OCI-LY1 (cell line): ENCODE data around the gene SPACA4.

Experiments used
- H2AFZ ChIP-seq: fragments of 200-600 bp; sonication (generic), shearing (Covaris generic); 2 replicates; pipeline ENCODE4 v1.6.0; 2014; ENCODE audit warnings: antibody characterized with exemption, mild to moderate bottlenecking, low read length
- H3F3A ChIP-seq: fragments of 200-600 bp; sonication (generic), shearing (Covaris generic); 2 replicates; pipeline ENCODE4 v1.6.0; 2014; ENCODE audit warnings: mild to moderate bottlenecking, antibody characterized with exemption, low read length, moderate library complexity; ENCODE audit not compliant: insufficient read depth
- H3K27ac ChIP-seq: fragments of 200-600 bp; sonication (generic); 2 replicates; pipeline ENCODE4 v1.5.1; 2014; ENCODE audit warnings: low read length, mixed run types, mild to moderate bottlenecking, low read depth; ENCODE audit not compliant: poor library complexity, severe bottlenecking
- H3K27me3 ChIP-seq: fragments of 200-600 bp; sonication (generic); 2 replicates; pipeline ENCODE4 v1.6.0; 2014; ENCODE audit warnings: antibody characterized with exemption, mild to moderate bottlenecking, low read length, moderate library complexity; ENCODE audit not compliant: insufficient read depth
- H3K36me3 ChIP-seq: fragments of 200-600 bp; sonication (generic); 2 replicates; pipeline ENCODE4 v1.6.1; 2014; ENCODE audit warnings: mild to moderate bottlenecking, antibody characterized with exemption, low read length, moderate library complexity, mixed read lengths; ENCODE audit not compliant: insufficient read depth
- H3K4me1 ChIP-seq: fragments of 200-600 bp; sonication (generic); 2 replicates; pipeline ENCODE4 v1.5.1; 2014; ENCODE audit warnings: mild to moderate bottlenecking, low read length, moderate library complexity; ENCODE audit not compliant: insufficient read depth, severe bottlenecking
- H3K4me2 ChIP-seq: fragments of 200-600 bp; sonication (generic), shearing (Covaris generic); 2 replicates; pipeline ENCODE4 v1.6.1; 2014; ENCODE audit warnings: low read length
- H3K4me3 ChIP-seq: fragments of 200-600 bp; sonication (generic); 2 replicates; pipeline ENCODE4 v1.5.1; 2014; ENCODE audit warnings: low read length, low read depth, mild to moderate bottlenecking, mixed read lengths; ENCODE audit not compliant: poor library complexity, severe bottlenecking
- H3K79me2 ChIP-seq: fragments of 200-600 bp; shearing (Covaris generic); 2 replicates; pipeline ENCODE4 v1.6.1; 2016; ENCODE audit warnings: mixed run types, low read length, mixed read lengths; ENCODE audit not compliant: insufficient read depth
- H3K9ac ChIP-seq: fragments of 200-600 bp; sonication (generic), shearing (Covaris generic); 2 replicates; pipeline ENCODE4 v1.6.1; 2014; ENCODE audit warnings: mild to moderate bottlenecking, low read length, mixed read lengths
- H3K9me2 ChIP-seq: fragments of 200-600 bp; sonication (generic), shearing (Covaris generic); 2 replicates; pipeline ENCODE4 v1.6.1; 2014; ENCODE audit warnings: low read depth, mild to moderate bottlenecking, low read length, mixed read lengths
- H3K9me3 ChIP-seq: fragments of 200-600 bp; shearing (Covaris generic); 2 replicates; pipeline ENCODE4 v1.6.1; 2014; ENCODE audit warnings: low read length, mixed read lengths
- H4K20me1 ChIP-seq: fragments of 200-600 bp; sonication (generic), shearing (Covaris generic); 2 replicates; pipeline ENCODE4 v1.6.0; 2016; ENCODE audit warnings: mild to moderate bottlenecking, low read length; ENCODE audit not compliant: insufficient read depth
- EZH2 ChIP-seq: fragments of 200-600 bp; sonication (generic), shearing (Covaris generic); IDR thresholded peaks from 2 replicates; pipeline ENCODE4 v1.8.0; 2017; ENCODE audit warnings: borderline replicate concordance, mixed run types, mild to moderate bottlenecking, antibody characterized with exemption, low read length, moderate library complexity, mixed read lengths
- TF ChIP-seq, protein P1 (sequence below): fragments of 200-600 bp; sonication (generic), shearing (Covaris generic); IDR thresholded peaks from 2 replicates; pipeline ENCODE4 v1.5.1; 2017; ENCODE audit warnings: mild to moderate bottlenecking, antibody characterized with exemption, low read length, moderate library complexity, mixed read lengths

Gene SPACA4, protein sequence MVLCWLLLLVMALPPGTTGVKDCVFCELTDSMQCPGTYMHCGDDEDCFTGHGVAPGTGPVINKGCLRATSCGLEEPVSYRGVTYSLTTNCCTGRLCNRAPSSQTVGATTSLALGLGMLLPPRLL

DNA sequence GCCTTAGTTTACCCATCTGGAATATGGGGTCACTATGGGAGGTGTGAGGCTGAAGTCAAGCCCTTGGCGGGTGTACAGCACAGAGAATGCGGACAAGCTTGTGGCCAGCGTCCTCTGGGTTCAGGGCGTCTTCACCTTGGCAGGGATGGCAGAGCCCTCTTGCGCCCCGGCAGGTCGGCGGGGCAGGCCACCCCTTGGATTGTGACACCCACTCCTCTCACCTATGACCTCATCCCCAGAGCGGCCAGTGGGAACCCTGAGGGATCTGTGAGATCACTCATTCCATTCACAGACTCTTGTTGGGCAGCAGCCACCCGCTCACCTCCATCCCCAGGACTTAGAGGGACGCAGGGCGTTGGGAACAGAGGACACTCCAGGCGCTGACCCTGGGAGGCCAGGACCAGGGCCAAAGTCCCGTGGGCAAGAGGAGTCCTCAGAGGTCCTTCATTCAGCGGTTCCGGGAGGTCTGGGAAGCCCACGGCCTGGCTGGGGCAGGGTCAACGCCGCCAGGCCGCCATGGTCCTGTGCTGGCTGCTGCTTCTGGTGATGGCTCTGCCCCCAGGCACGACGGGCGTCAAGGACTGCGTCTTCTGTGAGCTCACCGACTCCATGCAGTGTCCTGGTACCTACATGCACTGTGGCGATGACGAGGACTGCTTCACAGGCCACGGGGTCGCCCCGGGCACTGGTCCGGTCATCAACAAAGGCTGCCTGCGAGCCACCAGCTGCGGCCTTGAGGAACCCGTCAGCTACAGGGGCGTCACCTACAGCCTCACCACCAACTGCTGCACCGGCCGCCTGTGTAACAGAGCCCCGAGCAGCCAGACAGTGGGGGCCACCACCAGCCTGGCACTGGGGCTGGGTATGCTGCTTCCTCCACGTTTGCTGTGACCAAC is at the start of gene SPACA4:
SPACA4 (plus strand) TSS at position 280 of the 896 bp plus-strand sequence; CDS start at position 517, 237 bp downstream.
- Histone ChIP-seq H3K27me3 (no peaks in the 10 kb centered on the region), H2AFZ (no peak within 1 kb of the TSS), H3K4me1 (peaks cover 8% of the 10 kb centered on the region), H3K36me3 (no peaks in the 10 kb centered on the region), H3K9me3 (no peaks in the 10 kb centered on the region), H3K9ac (no peak within 1 kb of the TSS), H3K4me2 (no peak within 1 kb of the TSS), H3K27ac (no peak within 1 kb of the TSS), H3K79me2 (no peaks in the 10 kb centered on the region), H3K9me2 (no peaks in the 10 kb centered on the region), H3F3A (no peaks in the 10 kb centered on the region), H4K20me1 (no peaks in the 10 kb centered on the region), H3K4me3 (no peak within 1 kb of the TSS)
- TF ChIP-seq, protein P1, sequence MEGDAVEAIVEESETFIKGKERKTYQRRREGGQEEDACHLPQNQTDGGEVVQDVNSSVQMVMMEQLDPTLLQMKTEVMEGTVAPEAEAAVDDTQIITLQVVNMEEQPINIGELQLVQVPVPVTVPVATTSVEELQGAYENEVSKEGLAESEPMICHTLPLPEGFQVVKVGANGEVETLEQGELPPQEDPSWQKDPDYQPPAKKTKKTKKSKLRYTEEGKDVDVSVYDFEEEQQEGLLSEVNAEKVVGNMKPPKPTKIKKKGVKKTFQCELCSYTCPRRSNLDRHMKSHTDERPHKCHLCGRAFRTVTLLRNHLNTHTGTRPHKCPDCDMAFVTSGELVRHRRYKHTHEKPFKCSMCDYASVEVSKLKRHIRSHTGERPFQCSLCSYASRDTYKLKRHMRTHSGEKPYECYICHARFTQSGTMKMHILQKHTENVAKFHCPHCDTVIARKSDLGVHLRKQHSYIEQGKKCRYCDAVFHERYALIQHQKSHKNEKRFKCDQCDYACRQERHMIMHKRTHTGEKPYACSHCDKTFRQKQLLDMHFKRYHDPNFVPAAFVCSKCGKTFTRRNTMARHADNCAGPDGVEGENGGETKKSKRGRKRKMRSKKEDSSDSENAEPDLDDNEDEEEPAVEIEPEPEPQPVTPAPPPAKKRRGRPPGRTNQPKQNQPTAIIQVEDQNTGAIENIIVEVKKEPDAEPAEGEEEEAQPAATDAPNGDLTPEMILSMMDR, result no peak
- no peak for TF ChIP-seq EZH2

DNA sequence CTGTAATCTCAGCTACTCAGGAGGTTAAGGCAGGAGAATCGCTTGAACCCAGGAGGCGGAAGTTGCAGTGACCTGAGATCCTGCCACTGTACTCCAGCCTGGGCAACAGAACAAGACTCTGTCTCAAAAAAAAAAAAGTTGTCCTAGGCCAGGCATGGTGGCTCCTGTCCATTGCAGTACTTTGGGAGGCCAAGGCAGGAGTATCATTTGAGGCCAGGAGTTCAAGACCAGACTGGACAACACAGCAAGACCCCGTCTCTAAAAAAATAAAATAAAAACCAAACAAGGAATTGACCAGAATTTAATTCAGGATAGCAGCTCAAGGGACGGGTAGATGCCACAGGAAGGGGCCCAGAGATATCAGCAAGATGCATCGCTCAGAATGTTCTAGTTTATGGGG is 49.7 kb upstream of the SPACA4 start:
- H3K27me3 ChIP-seq, result peaks cover under 1% of the 10 kb centered on the region; the same call in 1 of the 2 replicates
- no peak overlapping the region for H3K27ac ChIP-seq
- H3K36me3 ChIP-seq, result no peaks in the 10 kb centered on the region
- no peak overlapping the region for H2AFZ ChIP-seq
- H3K4me3 ChIP-seq, result no peak overlapping the region
- no peaks in the 10 kb centered on the region for H3K9me2 ChIP-seq
- TF ChIP-seq EZH2, result no peak
- TF ChIP-seq, protein P1, result no peak
- H3K9me3 ChIP-seq, result no peaks in the 10 kb centered on the region
- no peaks in the 10 kb centered on the region for H3F3A ChIP-seq
- no peaks in the 10 kb centered on the region for H3K4me1 ChIP-seq
- no peaks in the 10 kb centered on the region for H4K20me1 ChIP-seq
- H3K4me2 ChIP-seq, result no peak overlapping the region
- H3K79me2 ChIP-seq, result no peaks in the 10 kb centered on the region
- H3K9ac ChIP-seq, result no peak overlapping the region

DNA sequence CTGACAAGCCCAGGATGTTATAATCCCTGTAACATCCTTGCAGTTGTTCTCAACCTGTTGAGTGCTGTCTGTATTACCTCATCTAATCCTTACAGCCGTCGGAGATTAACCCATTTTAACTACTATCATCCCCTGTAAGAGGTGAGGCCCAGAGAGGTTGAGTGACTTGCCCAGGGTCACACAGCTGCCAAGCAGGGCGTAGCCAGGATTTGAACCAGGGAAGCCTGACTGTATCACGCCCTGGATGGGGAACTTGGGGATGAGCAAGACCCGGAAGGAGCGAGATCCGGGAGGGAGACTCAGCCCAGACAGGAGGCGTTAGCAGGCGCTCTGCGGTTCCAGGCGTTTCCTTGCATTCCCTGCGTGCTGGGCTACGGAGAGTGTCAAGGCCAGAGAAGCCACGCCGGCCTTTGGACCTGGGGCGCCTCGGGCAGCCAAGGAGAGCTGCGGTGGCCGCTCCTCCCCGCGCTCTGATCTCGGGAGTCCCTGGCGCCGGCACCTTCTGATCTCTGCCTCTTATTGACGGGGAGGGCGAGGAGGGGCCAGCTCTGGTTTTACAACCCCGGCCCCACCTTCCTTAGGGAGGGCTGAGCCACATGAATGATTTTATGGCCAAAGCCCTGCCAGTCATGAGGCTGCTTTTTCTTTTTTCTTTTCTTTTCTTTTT is 48.4 kb upstream of the SPACA4 start:
- Histone ChIP-seq H2AFZ (no peak overlapping the region), H4K20me1 (no peaks in the 10 kb centered on the region), H3K9me2 (no peaks in the 10 kb centered on the region), H3K9me3 (no peaks in the 10 kb centered on the region), H3K4me3 (no peak overlapping the region), H3K36me3 (no peaks in the 10 kb centered on the region), H3K79me2 (no peaks in the 10 kb centered on the region), H3K4me2 (no peak overlapping the region), H3K4me1 (no peaks in the 10 kb centered on the region), H3K27me3 (no peaks in the 10 kb centered on the region), H3K9ac (no peak overlapping the region), H3K27ac (no peak overlapping the region), H3F3A (no peaks in the 10 kb centered on the region)
- TF ChIP-seq, protein P1, result no peak
- no peak for TF ChIP-seq EZH2
